Right kidney (tissue), 1 donor: ENCODE measurements around the gene DGKI.

Source experiments
- DNase-seq: peaks from one replicate; pipeline ENCODE4 v3.0.0-alpha.2; 2016

DGKI gene

DNA sequence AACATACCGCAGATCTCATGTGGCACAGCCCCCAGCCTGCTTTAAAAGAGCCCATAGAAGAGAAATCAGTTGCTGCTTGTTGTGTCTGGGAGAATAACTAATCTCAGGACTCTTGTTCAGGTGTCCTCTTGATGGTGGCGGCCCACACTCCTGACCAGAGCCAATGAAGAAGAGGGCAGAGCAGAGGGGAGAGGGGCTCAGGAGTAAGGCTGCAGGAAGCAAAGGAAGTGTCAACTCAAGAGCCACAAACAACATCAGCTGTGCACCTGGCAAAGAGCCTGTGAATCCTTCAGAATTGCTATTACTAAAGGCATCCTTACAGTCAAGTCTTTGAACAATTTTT lies 443.4 kb downstream of the DGKI start:
- no peak for DNase-seq

GRCh38 chr7:137402536-137403352 lies 444.0 kb downstream of the DGKI start:
- no peak for DNase-seq

- DNase-seq: no peak
These were observed 446.6 kb downstream of the DGKI start for GRCh38 chr7:137399827-137400823.

DNA sequence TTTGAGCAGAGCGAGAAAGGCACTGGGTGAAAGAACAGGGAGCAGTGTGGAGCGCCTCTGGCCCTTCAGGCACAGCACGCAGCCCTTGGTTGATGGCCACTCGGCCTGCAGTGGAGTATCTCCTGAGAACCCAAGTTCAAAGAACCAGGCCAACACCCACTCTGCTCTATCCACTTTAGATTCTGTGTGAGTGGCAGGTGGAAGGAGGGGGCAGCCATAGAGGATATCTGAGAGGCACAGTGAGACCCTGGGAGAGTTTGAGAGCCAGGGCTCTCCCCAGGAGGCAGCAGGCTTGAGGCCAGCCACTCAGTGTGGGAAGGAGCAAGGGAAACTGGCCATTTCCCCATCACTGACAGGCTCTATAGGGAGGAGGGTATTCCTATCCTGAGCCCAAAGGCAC lies 450.7 kb downstream of the DGKI start:
- no peak for DNase-seq

- no peak for DNase-seq
These were observed 451.4 kb downstream of the DGKI start for GRCh38 chr7:137395420-137395819.

GRCh38 chr7:137393570-137393969 lies 453.2 kb downstream of the DGKI start:
- no peak for DNase-seq

- no peak for DNase-seq
These were observed 456.7 kb downstream of the DGKI start for GRCh38 chr7:137390076-137390475.

- DNase-seq: no peak
These were observed 457.9 kb downstream of the DGKI start for GRCh38 chr7:137388916-137389315.

- no peak for DNase-seq
These were observed 459.8 kb downstream of the DGKI start for GRCh38 chr7:137386966-137387365.

GRCh38 chr7:137381045-137381444 lies 465.7 kb downstream of the DGKI start:
- no peak for DNase-seq

DNA sequence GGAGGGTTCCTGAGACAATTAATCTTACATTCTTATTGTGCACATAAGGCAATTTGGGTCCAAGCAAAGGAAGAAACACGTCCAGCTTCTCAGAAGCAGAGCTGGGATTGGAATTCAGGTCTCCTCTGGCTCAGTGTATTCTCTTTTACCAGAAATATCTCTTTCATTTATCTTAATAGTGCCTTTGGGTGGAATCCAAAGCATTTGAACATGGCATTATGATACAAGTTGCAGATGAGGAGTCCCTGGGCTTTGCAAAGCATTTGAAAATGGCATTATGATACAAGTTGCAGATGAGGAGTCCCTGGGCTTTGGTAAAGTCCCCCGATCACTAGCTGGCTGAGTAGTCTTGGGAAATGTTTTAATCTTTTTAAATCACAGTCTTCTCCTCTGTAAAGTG lies 473.3 kb downstream of the DGKI start:
- DNase-seq: no peak

DNA sequence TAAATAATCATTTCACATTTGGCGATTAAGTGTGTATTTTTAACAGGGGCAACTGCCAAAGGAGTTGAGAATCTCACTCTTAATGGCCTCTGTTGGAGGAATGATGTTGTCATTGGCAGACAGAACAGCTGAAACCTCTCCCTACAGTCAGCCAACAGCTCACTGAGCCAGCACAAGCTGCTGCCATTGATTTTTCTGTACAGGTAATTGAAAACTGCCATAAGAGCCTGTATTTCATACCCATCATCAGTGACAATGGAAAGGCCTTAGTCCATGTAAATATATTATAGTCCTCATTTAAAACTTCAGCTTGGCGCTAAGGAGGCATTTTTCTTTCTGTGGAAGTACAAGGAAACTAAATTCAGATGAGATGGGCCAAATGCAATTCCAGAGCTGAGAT lies 475.2 kb downstream of the DGKI start:
- no peak for DNase-seq

DNA sequence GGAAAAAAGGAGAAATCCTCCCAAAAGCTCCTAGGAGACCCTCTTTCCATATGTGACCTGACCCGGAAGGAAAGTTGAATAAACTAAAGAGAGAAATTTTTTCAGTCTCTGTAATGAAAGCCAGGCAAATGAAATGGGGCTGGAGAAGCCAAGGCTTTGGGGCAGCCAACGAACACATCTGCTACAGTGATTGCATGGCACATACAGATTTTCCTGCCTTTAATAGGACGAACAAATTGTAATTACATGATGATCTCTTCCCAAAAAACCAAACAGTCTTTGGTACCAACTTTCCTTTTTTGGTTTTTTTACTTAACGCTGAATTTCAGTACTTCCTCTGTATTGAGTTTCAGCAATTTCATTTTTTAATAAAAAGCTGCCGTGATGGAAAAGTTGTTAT lies 479.8 kb downstream of the DGKI start:
- DNase-seq: no peak

GRCh38 chr7:137363683-137364082 lies 483.1 kb downstream of the DGKI start:
- no peak for DNase-seq

- no peak for DNase-seq
These were observed 486.6 kb downstream of the DGKI start for GRCh38 chr7:137360087-137360679.

DNA sequence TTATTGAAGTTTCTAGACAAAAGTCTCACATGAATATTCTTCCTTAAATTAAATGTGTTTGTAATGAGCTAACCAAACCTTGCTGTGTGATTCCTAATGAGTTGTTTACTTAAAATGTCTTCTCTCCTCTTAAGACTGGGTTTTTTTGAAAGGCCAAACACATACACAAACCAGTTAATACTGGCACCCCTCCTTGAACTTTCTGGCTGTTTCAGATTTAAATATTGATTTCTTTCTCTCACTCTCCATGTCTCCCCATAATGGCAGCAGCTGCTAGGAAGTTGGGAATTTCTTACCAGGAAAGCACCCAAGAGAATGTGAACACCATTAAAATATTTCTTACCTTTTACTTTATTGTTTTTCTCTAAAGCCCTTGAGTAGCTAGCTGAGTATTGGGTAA lies 491.8 kb downstream of the DGKI start:
- no peak for DNase-seq

DNA sequence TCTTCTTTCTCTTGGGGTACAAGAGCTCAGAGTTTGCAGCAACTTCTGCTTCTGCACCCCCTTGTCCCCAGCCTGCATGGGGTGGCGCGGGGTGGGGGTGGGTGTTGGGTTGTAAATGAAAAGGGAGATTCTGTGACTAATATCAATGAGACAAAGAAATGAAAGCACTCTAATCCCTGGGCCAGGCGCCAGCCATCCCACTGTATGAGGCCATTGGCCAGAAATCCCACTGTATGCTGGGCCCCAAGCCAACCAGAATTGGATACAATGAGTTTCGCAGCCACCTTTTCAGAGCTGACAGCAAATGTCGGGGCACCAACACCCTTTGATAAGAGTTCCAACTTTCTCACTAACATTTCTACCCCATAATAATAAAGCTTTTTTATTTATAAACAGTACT lies 492.4 kb downstream of the DGKI start:
- no peak for DNase-seq

- no peak for DNase-seq
These were observed 494.8 kb downstream of the DGKI start for GRCh38 chr7:137351941-137352340.

GRCh38 chr7:137345799-137346449 lies 500.9 kb downstream of the DGKI start:
- no peak for DNase-seq

GRCh38 chr7:137343281-137343841 lies 503.4 kb downstream of the DGKI start, which contains the start of gene PTN:
TSS of gene PTN (minus strand) at chr7:137343733. CDS start at chr7:137254973, 88,760 bp downstream.
- peak; percentile 81 for DNase-seq

DNA sequence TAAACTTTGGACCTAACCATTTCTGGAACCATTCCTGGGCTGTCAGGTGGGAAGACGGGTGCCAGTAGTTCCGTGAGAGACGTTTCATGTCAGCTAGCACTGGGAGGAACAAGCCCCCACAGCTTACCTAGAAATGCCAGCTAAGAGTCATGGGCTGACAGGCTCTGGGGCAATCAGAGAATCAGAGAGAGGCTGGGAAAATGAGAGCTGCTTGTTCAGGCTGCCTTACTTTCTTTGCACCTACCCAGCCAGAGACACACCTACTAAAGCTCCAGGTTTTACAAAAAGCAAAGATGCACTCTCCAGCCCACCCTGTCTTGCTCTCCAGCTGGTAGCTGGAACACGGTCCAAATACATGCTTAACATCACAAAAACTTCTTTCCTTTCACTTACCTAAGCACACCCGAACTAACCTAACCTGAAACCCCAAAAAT lies 503.9 kb downstream of the DGKI start:
- no peak for DNase-seq

GRCh38 chr7:137342265-137342664 lies 504.5 kb downstream of the DGKI start:
- peak; percentile 22 for DNase-seq
